Measurements from ENCODE around the gene FAT1. TPM values are rescaled to one million over a fixed set of nuclear protein-coding genes. Genes with fewer than 3 reads are reported as not detected.

Gene FAT1
- total RNA-seq, 2 donors from 2014 or later, result 65.9 to 69.5 TPM

GRCh38 chr4:186746581-186746980 lies 22.9 kb upstream of the FAT1 start:
- Histone ChIP-seq H3K9me3 (no peaks in the 10 kb centered on the region), H3K36me3 (replicated peaks in 1 of 2; ENCODE audit: insufficient read depth in 1 of 2, low read depth in 2 of 2) (no peaks in the 10 kb centered on the region), H3K4me1 (no peaks in the 10 kb centered on the region), H3K4me3 (no peak overlapping the region), H3K27me3 (no peaks in the 10 kb centered on the region), H3K27ac (no peak overlapping the region)
- ATAC-seq, result no peak
- intact Hi-C loops (cut with DNase I), result no loop called here
- no peak for TF ChIP-seq POLR2A (IDR thresholded peaks at IDR 0.05)
- no peak for TF ChIP-seq CTCF (IDR thresholded peaks at IDR 0.05)
- WGBS, 2 donors, result 82 to 86% methylated on average over 6 of the region's 6 CpGs
- DNase-seq, result no peak

GRCh38 chr4:186743261-186743660 lies 19.6 kb upstream of the FAT1 start:
- Histone ChIP-seq H3K4me3 (no peak overlapping the region), H3K9me3 (no peaks in the 10 kb centered on the region), H3K27me3 (no peaks in the 10 kb centered on the region), H3K36me3 (replicated peaks in 1 of 2; ENCODE audit: insufficient read depth in 1 of 2, low read depth in 2 of 2) (no peaks in the 10 kb centered on the region), H3K4me1 (no peaks in the 10 kb centered on the region), H3K27ac (no peak overlapping the region)
- 59 to 62% methylated on average over 10 of the region's 10 CpGs for WGBS, 2 donors
- intact Hi-C loops (cut with DNase I), result no loop called here
- ATAC-seq (no peak), DNase-seq (no peak)
- no peak for TF ChIP-seq CTCF (IDR thresholded peaks at IDR 0.05)
- TF ChIP-seq POLR2A (IDR thresholded peaks at IDR 0.05), result no peak

- no peaks in the 10 kb centered on the region for H3K27me3 ChIP-seq
- H3K36me3 ChIP-seq (replicated peaks in 1 of 2; ENCODE audit: insufficient read depth in 1 of 2, low read depth in 2 of 2), result no peaks in the 10 kb centered on the region
- peaks cover 3% of the 10 kb centered on the region for H3K4me1 ChIP-seq
- H3K4me3 ChIP-seq, result no peak overlapping the region
- 84 to 88% methylated on average over 6 of the region's 6 CpGs for WGBS, 2 donors
- no peak for TF ChIP-seq CTCF (IDR thresholded peaks at IDR 0.05)
- no peak for TF ChIP-seq POLR2A (IDR thresholded peaks at IDR 0.05)
- ATAC-seq (no peak), DNase-seq (no peak)
- intact Hi-C loops (cut with DNase I), result no loop called here
- no peaks in the 10 kb centered on the region for H3K9me3 ChIP-seq
- H3K27ac ChIP-seq, result no peak overlapping the region
These were observed 17.2 kb upstream of the FAT1 start for GRCh38 chr4:186740822-186741221.

DNA sequence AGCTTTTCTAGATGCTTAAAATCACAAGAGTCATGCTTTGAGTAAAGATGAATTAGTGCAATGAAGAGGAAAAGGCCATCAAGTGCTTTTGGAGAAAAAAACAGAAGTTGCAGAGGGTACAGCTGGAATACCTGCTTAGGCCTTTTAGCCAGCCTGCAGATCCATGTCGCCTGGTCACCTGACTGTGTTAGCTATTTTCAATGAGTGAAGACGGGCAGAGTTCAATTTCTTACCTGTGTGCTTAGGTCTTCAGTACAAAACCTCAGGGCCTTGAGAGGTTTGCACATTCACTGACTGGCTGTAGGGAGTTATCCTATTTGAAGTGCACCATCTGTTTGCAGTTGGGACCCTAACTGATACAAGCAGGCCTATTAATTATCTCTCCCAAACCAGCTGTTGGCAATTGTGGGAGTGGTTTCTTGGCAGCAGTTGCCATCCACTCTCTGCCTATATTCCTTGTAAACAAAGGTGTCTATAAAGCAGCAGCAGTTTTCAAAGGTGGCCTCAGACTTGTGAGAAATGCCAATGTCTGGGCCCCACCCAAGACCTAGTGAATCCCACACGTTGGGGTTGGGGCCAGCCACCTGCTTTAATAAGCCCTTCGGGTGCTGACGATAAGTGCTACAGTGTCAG lies 16.3 kb upstream of the FAT1 start:
- ATAC-seq (no peak), DNase-seq (no peak)

More for the DNA sequence above, 16.3 kb upstream of the FAT1 start:
- H3K36me3 ChIP-seq (replicated peaks in 1 of 2; ENCODE audit: insufficient read depth in 1 of 2, low read depth in 2 of 2), result no peaks in the 10 kb centered on the region
- H3K27ac ChIP-seq, result no peak overlapping the region
- TF ChIP-seq POLR2A (IDR thresholded peaks at IDR 0.05), result no peak
- no peak for TF ChIP-seq CTCF (IDR thresholded peaks at IDR 0.05)
- H3K27me3 ChIP-seq, result no peaks in the 10 kb centered on the region
- intact Hi-C loops (cut with DNase I), result no loop called here
- peaks cover 6% of the 10 kb centered on the region for H3K4me1 ChIP-seq
- H3K4me3 ChIP-seq, result no peak overlapping the region
- 86 to 88% methylated on average over 4 to 5 of the region's 5 CpGs for WGBS, 2 donors
- no peaks in the 10 kb centered on the region for H3K9me3 ChIP-seq

Measured in body of pancreas (tissue), 4 donors.